Activated CD4-positive, alpha-beta T cell treated with anti-CD3 and anti-CD28 coated beads, Interleukin-2, amount 50 U/mL, for 1 hour (primary cell): ENCODE measurements around the gene BAAT.
"Not testable (repeated sequence)": the region's sequence is repeated elsewhere in the genome, so short reads cannot be mapped to it uniquely, and the experiment has no call there.

Experiments used
- DNase-seq: peaks from one replicate; pipeline ENCODE4 v3.0.0-alpha.2; 2020

Gene BAAT

DNA sequence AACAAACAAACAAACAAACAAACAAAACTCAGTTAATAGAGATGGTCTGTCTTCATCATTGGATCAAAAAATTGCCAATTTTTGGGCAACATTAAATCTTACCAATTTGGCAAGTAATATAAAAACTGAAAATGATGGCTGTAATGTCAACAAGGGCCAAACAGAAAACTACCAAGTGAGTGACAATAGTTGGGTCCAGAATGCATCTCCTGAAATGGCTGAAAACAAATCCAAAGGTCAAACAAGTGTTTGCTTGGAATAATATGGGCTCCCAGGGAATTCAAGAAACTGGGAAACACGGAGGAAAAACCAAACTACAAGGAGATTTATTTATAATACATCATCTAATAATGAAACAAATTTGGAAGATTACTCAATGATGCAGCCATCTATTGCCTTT is 25.1 kb downstream of the BAAT start:
- DNase-seq: no peak

DNA sequence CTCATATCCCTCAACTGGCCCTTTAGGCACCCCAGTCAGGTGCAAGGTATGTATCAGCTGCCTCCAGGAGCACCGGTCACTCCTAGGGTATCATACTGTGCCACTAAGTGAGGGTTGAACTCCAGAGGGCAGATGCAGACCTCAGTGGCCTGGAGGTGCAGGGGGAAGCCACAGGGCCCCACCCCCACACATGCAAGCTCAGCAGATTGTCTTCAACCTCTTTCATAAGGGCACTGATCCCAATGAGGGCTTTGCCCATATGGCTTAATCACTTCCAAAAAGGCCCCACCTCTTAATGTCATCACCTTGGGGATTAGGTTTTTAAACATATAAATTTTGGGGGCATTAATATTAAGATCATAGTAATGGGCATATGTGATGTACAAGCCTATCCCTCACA is 28.2 kb downstream of the BAAT start:
- DNase-seq: no peak

DNA sequence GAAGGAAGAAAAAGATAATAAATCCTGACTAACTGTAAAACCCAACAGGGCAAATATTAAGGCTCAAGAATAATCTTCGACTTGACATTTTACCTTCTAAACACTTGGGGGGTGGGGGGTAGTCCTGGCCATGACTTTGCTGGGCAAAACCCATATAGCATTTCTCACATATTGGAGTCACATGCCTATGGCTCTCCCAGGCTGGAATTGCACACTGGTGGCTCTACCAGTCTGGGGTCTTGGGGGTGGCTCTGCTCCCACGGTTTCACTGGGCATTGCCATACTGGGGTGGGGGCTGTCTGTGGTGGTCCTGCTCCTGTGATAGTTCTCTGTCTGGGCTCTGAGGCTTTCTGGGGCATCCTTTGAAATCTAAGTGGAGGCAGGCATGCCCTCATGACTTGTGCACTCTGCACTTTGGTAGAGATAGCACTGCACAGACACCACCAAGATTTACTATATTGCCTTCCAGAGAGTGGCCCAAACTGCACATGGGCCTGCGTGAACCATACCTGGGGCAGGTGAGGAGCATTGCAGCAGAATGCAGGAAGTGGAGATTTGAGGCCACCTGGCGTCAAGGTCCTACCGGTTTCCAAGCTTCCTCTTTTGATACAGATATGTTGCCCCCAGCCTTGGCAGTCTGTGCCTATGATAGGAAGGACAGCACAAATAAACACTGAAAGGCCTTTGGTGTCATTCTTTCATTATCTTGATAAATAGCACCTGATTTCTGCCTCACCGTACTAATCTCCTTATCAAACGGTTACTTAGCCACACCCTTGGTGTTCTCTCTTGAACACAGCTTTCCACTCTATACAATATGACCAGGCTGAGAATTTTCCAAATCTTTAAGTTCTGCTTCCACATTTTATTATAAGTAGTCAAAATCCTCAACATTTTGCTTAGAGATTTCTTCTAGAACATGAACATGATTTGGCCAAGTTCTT is 29.8 kb downstream of the BAAT start:
- no peak for DNase-seq

DNA sequence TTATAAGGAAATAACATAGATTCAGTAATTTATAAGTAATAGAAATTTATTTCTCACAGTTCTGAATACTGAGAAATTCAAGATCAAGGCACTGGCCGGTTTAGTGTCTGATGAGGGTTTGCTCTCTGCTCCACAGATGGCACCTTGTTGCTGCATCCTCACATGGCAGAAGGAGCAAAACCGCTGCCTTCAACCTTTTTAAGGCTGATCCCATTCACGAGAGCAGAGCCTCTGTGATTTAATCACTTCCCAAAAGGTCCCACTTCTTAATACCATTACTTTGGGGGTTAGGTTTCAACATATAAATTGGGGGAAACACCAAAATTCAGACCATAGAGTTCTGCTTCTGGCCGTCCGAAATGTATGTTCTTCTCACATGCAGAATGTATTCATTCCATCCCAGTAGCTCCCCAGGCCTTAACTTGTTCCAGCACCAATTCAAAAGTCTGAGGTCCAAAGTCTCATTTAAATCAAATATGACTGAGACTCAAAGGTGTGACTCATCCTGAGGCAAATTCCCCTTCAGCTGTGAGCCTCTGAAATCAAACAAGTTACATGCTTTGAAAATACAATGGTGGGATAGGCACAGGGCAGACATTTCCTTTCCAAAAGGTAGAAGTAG is 30.6 kb downstream of the BAAT start:
- DNase-seq: no peak

DNA sequence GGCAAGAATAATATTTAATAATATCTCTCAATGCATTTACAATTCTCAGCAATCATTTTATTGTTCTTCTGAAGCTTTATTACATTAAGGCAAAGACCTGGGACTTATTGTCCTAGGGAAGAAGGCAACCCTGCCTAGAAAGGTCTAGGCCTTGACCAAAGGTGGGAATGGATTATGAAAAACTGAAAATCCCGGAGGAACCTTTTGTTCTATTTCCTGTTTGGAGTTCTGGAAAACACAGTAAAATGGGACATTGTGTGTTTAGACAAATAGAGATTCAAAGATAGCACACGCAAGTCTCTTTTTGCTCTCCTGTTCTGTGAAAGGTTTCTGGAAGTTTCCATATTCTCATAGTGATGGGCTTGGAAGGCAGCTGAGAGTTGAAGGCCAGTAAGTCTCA is 31.1 kb downstream of the BAAT start:
- DNase-seq: no peak

DNA sequence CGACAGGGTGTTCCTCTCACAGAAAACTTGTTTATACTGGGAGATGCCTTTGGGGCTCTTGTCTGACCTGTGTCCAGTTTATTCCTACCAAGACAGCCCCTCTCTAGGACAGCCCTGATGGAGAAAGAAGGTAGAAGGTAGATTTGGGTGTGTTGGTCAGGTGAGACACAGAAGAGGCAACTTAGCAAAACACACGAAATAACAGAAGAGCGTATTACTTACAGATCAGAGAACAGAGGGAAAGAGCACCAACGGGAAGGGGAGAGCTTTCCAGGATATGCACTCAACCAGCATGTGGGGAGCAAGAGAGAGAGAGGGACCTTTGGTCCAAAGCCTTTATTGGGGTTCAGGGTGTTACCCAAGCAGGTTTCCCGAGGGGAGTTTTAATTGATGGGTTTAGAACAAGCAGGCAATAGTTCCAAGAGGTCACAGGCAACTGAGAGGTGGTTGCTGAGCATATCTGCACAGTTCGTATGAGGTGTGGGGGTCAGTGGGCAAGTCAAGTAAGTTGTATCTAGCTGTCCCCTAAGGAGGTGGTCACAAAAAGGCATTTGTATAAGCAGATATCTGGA is 31.8 kb downstream of the BAAT start:
- DNase-seq: no peak

DNA sequence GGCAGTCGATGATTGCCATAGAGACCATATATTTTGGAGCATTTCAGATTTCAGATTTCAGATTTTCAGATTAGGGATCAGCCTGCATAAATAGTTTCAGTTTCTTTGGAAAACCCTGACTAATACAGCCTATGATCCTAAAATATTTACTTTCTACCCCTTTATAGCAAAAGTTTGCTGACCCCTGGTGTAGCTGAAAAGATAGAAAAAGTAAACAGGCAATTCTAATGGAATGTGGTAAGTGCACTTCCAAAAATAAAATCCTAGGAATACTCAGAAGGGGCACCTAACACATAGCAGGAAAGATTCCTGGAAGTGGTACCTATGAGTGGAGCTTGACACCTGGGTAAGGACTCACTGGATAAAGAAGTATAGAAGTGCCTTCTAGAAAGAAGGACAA is 34.5 kb downstream of the BAAT start:
- no peak for DNase-seq

DNA sequence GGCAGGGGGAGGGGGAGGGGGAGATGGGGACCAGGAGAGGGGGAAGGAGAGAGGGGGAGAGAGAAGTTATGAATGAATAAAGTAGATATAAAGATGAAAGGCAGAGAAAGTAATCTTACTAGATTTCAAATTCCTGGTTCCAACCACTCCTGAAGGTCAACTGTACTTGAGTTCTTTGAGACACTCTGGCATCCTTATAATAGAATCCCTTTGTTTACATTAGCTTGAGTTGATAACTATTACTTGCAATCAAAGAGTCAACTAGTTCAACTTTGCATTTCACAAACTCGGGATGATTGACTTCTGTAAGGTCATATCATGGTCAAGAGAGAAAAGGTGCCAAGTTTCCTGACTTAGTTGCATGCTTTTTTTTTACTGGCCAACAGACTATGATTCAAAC is 42.2 kb downstream of the BAAT start:
- no peak for DNase-seq

DNA sequence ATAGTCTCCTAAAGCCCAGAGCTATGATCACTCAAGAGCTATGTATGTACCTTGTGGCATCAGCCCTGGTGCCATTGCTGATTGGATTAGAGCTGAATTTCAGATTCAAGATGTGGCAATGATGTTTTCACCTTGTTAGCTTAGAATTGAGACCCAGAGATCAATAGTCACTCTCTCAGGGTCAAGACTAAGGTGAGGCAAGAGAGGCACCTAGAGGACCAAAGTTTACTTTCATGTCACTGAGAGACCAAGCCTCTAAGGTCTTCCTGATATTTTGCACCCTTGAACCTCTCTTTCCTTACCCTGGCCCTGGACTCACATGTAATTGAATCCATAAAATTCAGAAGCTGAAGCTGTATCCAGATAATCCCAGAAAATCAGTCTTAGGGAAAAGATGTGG is 42.8 kb downstream of the BAAT start:
- no peak for DNase-seq

DNA sequence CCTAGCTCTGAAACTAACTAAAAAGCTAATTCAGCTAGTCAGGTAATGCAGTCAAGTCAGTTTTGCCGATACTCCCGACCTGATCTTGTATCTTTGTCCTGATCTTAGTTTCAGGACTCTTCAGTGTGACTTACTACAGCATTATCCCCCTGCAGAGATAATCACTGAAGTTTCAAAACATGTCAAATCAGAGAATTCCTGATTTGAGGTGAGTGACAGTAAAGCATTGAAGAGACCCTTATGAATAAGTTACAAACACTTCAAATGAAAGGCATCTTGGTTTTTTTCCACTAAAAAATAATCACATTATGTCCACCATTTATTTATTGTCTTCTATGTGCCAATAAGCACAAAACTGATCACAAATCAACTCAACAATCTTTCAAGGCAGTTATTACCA is 47.6 kb downstream of the BAAT start:
- no peak for DNase-seq

DNA sequence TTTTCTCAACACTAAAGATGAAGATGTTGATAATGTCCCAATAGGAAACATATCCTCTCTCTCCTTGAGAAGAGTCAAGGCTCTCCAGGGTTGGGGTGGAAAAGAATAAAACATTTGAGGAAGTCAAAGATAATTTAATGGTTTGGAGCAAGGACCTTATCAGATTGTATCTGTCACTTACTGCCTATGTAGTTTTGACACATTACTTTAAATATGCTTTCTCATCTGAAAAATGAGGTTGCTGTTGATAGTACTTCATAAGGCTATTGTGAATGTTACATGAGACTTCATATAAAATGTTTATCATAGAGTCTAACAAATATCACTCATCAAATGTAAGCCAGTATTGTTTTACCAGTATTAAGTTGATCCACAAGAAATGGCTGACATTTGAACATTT is 48.7 kb downstream of the BAAT start:
- DNase-seq: no peak

DNA sequence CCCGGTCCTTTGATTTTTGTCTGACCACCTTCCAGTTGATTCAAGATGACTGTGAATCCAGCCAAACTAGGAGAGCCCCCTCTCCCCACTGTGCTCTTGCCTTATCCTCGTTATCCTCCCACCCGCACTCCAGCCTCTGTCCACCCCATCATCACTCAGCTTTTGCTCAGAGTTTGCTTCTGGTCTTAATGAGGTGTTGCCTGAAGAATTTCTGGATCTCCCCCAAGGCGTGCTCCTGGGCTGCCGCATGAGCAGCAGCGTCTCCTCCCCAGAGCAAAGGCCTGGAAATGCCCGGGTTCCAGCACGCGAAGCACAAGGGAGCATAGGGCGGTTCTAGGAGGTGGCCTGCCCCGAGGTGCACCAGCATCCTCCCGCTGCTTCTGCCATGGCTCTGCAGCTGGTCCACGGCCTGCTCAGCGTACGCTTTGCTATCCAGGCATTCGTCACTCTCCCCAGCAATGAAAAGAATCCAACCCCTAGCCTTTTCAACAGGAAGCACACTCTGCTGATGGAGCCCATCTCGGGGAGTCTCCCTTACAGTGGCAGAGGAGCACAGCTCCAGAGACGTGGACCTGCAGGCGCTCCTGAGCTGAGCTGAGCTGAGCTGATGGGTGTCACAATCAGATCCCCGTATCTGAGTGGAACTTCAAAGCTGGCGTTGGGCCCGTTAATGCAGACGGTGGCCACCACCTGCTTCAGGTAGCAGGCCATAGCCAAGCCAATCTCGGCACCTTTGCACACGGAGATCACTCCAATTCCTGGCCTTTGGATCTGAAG is 50.7 kb downstream of the BAAT start:
- no peak for DNase-seq

DNA sequence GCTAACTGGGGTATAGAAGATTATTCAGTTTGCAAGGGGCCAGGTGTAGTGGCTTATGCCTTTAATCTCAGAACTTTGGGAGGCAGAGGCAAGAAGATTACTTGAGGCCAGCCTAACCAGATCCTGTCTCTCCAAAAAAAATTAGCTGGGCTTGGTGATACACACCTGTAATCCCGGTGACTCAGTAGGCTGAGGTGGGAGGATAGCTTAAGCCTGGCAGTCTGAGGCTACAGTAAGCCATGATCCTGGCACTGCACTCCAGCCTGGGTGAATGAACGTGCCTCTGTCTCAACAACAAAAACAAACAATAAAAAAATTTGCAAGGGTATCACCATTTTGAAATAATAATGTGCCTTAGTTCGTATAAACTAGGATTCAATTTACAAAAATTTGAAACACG is 51.3 kb downstream of the BAAT start:
- DNase-seq: no peak

DNA sequence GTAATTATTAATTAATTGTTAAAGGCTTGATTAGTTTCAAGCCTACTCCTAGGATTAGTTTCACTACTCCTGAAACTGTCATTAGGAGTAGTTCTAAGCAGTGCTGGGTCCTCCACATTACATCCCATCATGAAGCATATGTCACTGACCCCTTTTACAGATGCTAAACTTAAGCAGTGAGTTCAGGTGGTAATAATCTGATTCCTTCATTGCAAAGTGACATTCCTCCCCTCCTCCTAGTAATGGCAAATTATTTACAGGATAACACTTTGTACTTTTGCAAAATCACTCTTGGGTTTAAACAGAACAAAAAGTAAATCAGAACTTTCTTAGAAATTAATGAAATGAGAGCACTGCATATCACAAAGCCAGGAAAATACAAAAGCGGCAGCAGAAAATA is 52.4 kb downstream of the BAAT start:
- no peak for DNase-seq

DNA sequence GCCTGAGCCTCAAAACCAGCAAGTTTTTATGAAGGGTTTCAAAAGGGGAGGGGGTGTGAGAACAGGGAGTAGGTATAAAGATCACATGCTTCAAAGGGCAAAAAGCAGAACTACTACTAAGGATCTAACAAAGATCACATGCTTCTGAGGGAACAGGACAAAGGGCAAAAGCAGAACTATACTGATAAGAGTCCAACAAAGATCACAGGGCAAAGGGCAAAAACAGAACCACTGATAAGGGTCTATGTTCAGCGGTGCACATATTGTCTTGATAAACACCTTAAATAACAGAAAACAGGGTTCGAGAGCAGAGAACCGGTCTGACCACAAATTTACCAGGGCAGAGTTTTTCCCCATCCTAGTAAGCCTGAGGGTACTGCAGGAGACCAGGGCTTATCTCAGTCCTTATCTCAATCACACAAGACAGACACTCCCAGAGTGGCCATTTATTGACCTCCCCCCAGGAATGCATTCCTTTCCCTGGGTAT is 57.3 kb downstream of the BAAT start:
- not testable (repeated sequence) for DNase-seq

DNA sequence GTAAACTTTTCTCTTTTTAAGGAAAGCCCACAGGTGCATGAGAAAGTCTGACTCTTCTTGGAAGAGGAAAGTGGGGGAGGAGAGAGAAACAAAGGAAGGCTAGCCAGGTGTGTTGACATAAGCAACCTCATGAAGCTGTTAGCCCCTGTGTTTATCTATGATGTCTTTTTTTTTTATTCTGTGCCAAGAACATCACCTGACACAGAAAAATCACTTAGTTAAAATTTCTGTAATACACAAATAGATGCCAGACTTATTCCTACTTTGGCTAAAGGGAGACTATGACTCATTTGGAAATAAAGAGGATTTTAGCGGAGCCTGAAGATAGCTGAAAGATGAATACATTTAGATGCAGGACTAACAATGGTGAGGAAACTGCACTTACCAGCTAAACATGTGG is 58.3 kb downstream of the BAAT start:
- no peak for DNase-seq

DNA sequence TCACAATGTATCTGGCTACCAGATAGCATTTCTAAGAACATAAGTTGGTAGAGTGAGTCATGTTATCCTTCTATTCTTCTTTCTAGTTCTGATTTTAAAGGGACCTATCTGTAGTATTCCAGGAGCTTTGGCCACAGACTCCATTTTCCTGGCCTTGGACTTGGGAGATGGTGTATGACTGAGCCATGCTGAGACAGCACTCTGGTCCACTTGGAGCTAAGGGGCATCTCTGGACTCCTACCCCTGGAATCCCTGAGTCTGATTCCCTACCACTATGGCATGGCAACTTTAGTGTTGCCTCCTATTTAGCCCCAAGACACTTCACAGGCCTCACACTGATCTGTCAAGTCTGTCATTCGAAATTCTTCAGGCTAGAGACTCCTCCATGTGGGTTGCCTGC is 58.8 kb downstream of the BAAT start:
- DNase-seq: no peak

DNA sequence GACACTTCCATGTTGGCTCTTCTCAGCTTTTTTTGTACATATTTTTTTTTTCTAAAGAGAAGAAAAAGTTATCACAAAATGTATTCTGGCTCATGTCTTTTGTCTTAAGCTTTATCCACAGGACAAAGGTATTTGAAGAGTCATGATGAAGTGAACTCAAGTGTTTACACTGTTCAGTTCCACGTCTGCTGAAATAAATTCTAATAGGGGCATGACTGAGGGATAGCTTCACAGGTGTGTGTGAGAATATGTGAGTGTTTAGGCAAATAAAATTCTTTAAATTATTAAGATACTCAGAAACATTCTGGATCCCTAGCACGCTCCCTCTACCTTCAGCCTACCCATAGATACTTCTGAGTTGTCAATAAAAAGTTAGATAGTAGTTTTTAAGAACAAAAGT is 59.8 kb downstream of the BAAT start:
- no peak for DNase-seq

DNA sequence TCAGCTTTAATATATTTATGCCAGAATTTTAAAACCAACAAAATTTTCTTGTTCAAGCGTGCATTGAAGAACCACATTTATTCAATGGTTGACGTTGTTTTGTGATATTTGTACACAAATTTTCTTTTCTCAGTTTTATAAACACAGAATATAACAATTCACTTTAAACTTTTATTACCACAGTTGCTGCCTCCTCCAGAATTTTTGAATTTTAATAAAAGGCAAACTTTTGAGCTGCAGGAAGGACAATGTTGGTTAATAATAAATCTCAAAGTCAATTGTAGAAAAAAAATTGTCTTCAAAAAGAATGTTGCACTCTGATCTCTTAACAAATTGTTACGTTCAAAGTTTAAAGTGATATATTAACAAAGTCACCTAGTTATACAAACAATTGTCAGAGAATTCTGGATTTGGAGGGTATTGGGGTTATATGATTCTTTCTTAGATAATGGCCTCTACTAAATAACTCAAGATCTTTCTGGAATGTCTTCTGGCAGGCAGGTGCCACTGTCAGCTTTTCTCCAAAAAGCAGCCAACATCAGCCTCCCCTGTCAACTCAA is 60.5 kb downstream of the BAAT start:
- DNase-seq: no peak

DNA sequence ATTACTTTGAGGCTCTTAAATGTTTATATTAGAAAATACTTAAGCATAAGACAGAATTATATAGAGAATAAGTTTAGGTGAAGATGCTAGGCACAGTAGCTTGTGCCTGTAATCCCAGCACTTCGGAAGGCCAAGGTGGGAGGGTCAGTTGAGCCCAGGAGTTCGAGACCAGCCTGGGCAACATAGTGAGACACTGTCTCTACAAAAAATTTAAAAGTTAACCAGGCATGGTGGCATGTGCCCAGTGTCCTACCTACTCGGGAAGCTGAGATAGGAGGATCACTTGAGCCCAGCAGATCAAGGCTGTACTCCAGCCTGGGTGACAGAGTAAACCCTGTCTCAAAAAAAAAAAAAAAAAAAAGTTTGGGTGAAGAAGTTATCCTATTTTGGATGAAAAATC is 61.7 kb downstream of the BAAT start:
- DNase-seq: no peak

DNA sequence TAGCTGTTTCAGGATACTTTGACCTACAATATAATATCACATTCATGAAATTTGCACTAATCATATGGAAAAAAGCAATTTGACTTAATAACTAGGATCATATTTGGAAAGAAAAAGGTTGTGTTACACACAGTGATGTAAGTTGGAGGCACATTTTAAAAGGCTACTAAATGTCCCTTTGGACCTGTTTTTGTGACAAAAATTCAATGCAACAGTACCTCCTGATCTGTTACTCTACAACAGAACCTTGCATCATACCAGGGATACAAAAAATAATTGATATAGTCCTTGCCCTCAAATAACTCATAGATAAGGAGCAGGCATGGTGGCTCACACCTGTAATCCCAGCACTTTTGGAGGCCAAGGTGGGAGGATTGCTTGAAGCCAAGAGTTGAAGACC is 67.1 kb downstream of the BAAT start:
- no peak for DNase-seq

DNA sequence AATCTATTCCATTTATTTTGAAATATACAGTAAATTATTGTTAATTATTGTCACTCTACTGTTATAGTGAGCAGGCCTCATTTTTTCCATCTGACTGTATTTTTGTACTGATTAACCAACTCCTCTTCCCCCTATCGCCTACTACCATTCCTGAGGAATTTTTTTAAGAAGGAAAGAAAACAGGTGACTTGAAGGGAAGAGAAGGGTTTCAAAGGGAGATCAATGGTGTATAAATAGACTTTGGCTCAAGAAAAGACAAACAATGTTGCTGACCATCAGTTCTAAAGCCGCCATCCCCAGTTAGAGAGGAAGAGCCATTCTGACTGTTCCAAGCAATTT is 69.7 kb downstream of the BAAT start:
- DNase-seq: no peak

DNA sequence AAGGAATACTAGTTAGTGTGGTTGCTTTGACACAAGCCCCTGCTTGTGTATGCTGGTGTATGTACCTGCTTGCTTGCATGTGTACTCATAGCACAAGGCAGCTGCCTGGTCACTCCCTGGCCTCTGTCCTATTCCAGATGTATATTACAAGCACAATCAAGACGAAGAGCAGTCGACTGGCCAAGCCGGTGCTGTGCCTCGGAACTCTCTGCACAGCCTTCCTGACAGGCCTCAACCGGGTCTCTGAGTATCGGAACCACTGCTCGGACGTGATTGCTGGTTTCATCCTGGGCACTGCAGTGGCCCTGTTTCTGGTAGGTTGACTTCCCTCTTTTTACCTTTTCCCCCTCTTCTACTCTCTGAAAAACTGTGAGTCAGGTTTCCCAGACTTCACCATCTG is 72.1 kb downstream of the BAAT start:
- DNase-seq: no peak
